GM12892 (cell line): ENCODE measurements around the gene KCNH5.
"Not testable (repeated sequence)": the region's sequence is repeated elsewhere in the genome, so short reads cannot be mapped to it uniquely, and the experiment has no call there.

ENCODE experiments used
- DNase-seq: peaks from one replicate; pipeline ENCODE4 v3.0.0; 2011; ENCODE audit not compliant: insufficient read length
- FAIRE-seq: peaks from 2 replicates; lab custom pipeline; 2011; peaks lifted over from hg19 to GRCh38; lab: Jason Lieb, UNC
- POLR2A ChIP-seq: IDR thresholded peaks from 2 replicates; pipeline ENCODE4 v1.6.1; 2011; ENCODE audit warnings: low read depth, low read length, control low read depth
- POLR2AphosphoS5 ChIP-seq: IDR thresholded peaks from 2 replicates; pipeline ENCODE4 v1.6.1; 2011; ENCODE audit warnings: low read depth, low read length, control low read depth
- TAF1 ChIP-seq: IDR thresholded peaks from 2 replicates; pipeline ENCODE4 v1.6.1; 2011; ENCODE audit warnings: low read depth, mild to moderate bottlenecking, control low read depth, low read length, borderline replicate concordance

KCNH5 gene

DNA sequence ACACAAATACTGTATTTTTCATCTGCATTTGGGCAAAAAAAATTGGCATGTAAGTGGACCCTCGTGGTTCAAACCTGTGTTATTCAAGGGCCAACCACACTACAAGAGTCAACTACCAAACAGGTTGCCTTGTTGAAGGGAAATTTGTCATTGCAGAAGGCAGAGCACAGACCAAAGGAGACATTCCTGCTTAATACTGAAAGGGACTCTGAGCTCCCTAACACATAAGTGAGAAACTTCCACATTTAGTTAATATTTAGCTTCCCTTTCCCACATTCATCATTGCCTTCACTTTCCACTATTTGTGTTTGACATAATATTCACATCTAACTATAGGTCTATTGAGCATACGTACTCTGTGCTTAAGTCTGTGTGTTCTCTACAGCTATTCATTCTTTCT is 266.9 kb downstream of the KCNH5 start:
- TF ChIP-seq POLR2A (no peak), TAF1 (no peak), POLR2AphosphoS5 (no peak)
- FAIRE-seq, result no peak
- no peak for DNase-seq

DNA sequence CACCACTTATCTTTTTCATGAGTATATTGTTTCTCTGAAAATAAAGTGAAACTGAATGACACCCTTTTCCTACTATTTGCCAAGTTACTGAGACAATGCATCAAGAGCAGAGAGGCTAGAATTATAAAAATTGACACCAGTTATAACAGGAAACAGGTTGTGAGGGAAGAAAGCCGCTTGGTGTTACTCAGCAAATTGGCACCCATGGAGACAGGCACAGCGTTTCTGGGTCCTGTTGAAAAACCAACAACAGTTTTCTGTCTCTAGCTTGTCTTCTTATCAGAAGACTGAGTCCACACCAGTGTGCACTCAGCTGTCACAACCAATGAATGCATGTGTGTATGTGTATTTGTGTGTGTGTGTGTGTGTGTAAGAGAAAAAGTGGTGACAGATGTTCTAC is 267.7 kb downstream of the KCNH5 start:
- TF ChIP-seq POLR2A (no peak), POLR2AphosphoS5 (no peak), TAF1 (no peak)
- FAIRE-seq, result no peak
- DNase-seq, result no peak

- no peak for TF ChIP-seq POLR2A
- no peak for TF ChIP-seq POLR2AphosphoS5
- TF ChIP-seq TAF1, result no peak
- FAIRE-seq, result no peak
- no peak for DNase-seq
These were observed 269.0 kb downstream of the KCNH5 start for GRCh38 chr14:62776300-62776699.

GRCh38 chr14:62768753-62769152 is 276.5 kb downstream of the KCNH5 start:
- FAIRE-seq (no peak), DNase-seq (no peak)

GRCh38 chr14:62763951-62764350 is 281.3 kb downstream of the KCNH5 start:
- no peak for FAIRE-seq
- no peak for TF ChIP-seq POLR2AphosphoS5
- no peak for TF ChIP-seq TAF1
- TF ChIP-seq POLR2A, result no peak

More at GRCh38 chr14:62768753-62769152, 276.5 kb downstream of the KCNH5 start:
- TF ChIP-seq POLR2A (no peak), POLR2AphosphoS5 (no peak), TAF1 (no peak)

DNA sequence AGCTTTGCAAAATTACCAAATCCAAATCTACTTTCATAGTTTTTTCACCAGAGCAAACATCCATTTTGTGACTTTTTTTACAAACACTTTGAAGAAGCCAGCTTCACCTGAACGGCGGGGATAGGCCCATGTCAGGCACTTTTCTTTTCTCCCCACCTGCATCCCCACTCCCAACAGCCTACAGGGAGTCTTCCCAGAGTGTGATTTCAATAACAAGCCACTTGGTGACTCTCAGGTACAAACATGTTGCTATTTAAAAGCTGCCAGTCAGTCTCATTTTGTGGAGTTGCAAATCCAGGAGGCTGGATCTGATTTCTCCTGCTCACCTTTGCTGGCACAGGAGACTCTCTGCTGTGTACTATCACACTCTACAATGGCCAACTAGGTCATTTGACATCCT is 285.5 kb downstream of the KCNH5 start:
- no peak for DNase-seq
- TF ChIP-seq TAF1, result no peak
- no peak for TF ChIP-seq POLR2A
- TF ChIP-seq POLR2AphosphoS5, result no peak
- no peak for FAIRE-seq

More at GRCh38 chr14:62763951-62764350, 281.3 kb downstream of the KCNH5 start:
- DNase-seq, result no peak

- not testable (repeated sequence) for DNase-seq, FAIRE-seq
These were observed 298.4 kb downstream of the KCNH5 start for GRCh38 chr14:62746881-62747280.

GRCh38 chr14:62745496-62745895 is 299.8 kb downstream of the KCNH5 start:
- TF ChIP-seq POLR2AphosphoS5 (no peak), POLR2A (no peak), TAF1 (no peak)
- no peak for FAIRE-seq
- DNase-seq, result no peak

- FAIRE-seq (no peak), DNase-seq (no peak)
- TF ChIP-seq POLR2A (no peak), POLR2AphosphoS5 (no peak), TAF1 (no peak)
These were observed 301.7 kb downstream of the KCNH5 start for GRCh38 chr14:62743560-62743959.

DNA sequence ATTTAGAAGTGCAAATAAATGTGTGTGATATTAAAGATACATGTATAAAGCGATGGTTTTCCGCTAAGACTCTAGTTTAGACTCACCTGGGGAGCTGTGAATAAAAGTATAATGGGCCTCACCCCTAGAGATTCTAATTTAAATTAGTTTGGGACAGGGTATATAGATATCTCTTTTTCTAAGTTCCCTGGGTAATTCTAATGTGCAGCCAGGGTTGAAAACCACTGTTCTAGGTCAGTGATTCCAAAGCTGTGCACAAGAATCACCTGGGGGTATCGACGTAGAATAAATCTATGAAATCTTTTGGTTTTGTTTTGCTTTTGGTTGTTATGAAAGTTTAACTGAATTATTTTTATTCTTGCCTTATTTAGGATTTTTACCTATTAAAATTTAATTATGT is 302.1 kb downstream of the KCNH5 start:
- no peak for DNase-seq
- no peak for FAIRE-seq
- TF ChIP-seq POLR2AphosphoS5, result no peak
- no peak for TF ChIP-seq TAF1
- no peak for TF ChIP-seq POLR2A

- FAIRE-seq, result no peak
- TF ChIP-seq POLR2A, result no peak
- TF ChIP-seq TAF1, result no peak
- no peak for TF ChIP-seq POLR2AphosphoS5
These were observed 305.6 kb downstream of the KCNH5 start for GRCh38 chr14:62739647-62740046.

DNA sequence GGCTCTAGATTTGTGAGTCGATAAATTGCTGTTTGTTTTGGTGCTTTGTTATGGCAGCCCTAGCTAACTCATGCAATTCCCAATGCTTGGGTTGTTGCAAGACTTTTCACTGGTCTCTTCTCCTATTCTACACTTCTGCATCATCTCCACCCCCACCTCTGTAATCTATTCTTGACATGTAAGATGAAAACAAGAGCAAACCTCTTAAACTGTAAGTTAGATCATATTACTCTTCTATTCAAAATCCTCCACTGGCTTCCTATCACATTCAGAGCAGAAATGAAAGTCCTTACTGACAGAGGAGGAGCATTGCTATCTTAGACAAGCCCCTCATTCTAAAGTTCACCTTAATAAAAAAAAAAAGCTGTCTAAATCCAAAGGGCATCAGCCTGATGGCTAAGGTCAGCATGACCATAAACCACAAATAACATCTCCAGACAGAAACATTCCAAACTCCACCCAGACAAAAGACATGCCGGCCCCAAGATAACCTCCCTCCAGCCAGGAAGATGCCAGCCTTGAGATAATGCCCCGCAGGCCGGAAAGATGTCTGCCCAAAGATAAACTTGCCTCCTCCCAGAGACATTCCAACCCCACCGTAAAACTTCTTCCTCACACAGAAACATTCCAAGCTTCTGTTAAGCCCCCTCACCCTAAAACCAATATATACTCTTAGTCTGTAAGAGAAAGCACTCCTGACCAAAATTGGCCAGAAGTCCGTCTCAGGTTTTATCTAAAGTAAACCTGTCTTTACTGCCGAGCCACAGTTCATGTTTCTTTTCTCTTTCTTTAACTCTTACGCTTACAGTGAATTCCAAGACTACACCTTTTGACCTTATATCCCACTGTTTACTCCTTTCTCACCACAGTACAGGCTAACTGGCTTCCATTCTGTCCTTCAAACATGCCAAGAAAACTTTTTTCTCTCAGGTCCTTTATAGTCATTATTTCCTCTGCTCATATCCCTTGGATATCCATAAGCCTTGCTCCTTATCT is 308.9 kb downstream of the KCNH5 start:
- DNase-seq, result no peak
- TF ChIP-seq POLR2A (no peak), POLR2AphosphoS5 (no peak), TAF1 (no peak)
- FAIRE-seq, result no peak

More at GRCh38 chr14:62739647-62740046, 305.6 kb downstream of the KCNH5 start:
- no peak for DNase-seq
